ENCODE measurements around the gene TRMT11.
"Not testable (repeated sequence)": the region's sequence is repeated elsewhere in the genome, so short reads cannot be mapped to it uniquely, and the experiment has no call there.

Gene TRMT11

GRCh38 chr6:125988280-125988679, 1.9 kb downstream of the TRMT11 start:
- in situ Hi-C loops (cut with MboI; ENCODE audit: low sequenced_read_pairs) = no loop called here

DNA sequence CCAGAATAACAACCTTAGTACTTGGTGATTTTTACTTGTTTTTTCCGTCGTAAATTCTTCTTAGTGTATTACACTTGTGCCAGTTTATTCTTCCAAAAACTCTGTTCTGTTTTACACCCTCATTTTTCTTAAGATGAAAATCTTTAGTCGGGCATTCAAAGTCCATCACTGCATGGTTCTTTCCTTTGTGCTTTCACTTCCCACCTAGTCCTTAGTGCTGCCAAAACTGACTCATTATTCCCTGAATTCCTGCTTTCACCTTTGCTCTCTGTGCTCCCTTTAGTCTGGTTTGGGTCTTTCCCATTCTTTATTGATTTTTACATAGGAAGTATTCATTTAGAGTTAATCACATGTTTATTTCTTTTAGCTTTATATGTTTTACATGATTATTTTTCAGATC, 3.3 kb downstream of the TRMT11 start:
- in situ Hi-C loops (cut with MboI; ENCODE audit: low sequenced_read_pairs) = no loop called here

GRCh38 chr6:125991653-125992052, 5.3 kb downstream of the TRMT11 start:
- in situ Hi-C loops (cut with MboI; ENCODE audit: low sequenced_read_pairs) = no loop called here

- in situ Hi-C loops (cut with MboI; ENCODE audit: low sequenced_read_pairs) = no loop called here
Observed at GRCh38 chr6:125994670-125995488, 8.5 kb downstream of the TRMT11 start.

- in situ Hi-C loops (cut with MboI; ENCODE audit: low sequenced_read_pairs) = no loop called here
Observed at GRCh38 chr6:125995972-125996580, 9.7 kb downstream of the TRMT11 start.

DNA sequence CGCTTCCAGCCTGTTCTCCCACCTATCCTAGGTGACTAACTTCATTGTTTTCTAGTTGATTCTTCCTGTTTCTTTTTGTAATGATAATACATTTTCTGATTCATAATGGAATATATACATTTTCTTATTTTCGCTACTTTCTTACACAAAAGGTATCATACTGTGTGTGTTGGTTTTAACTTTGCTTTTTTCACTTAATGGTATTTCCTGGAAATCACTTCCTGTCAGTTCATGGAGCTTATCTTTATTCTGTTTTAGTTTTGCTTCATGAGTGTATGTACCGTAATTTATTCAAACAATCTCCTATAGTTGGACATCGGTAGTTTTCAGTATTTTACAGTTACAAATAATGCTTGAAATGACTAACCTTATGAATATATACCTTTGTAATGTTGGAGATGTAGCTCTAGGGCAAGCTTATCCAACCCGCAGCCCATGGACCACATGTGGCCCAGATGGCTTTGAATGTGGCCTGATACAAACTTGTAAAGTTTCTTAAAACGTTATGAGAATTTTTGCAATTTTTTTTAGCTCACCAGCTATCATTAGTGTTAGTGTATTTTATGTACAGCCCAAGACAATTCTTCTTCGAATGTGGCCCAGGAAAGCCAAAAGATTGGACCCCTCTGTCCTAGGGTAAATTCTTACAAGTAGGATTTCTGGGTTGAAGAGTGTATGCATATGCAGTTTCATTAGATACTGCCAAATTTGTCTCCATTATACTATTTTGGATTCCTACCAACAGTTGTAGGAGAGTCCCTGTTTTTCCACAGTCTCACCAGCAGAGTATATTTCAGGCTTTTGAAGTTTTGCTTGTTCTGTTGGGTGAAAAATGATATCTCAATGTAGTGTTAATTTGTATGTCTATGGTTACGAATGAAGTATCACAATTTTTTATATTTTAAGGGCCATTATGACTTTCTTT, 16.7 kb downstream of the TRMT11 start:
- in situ Hi-C loops (cut with MboI; ENCODE audit: low sequenced_read_pairs) = no loop called here

- in situ Hi-C loops (cut with MboI; ENCODE audit: low sequenced_read_pairs) = no loop called here
Observed at GRCh38 chr6:126007800-126008199, 21.5 kb downstream of the TRMT11 start.

GRCh38 chr6:126010040-126010439, 23.7 kb downstream of the TRMT11 start:
- in situ Hi-C loops (cut with MboI; ENCODE audit: low sequenced_read_pairs) = no loop called here

DNA sequence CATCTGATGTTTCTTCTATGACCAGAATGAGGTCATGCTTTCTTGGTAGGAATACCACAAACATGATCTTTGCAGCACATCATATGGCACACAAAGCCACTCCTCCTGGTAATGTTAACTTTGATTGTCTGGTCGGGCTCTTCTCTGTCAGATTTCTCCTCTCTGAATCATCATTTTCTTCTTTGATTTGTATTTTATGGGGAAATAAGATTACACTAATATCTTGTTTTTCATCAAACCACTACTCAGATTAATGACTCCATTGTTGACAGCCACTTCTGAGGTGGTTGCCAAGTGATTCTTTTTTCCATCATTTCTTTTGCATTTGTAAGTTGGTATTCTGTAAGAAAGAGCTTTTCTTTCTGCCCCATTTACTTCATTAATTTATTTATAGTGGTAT, 29.5 kb downstream of the TRMT11 start:
- in situ Hi-C loops (cut with MboI; ENCODE audit: low sequenced_read_pairs) = no loop called here

DNA sequence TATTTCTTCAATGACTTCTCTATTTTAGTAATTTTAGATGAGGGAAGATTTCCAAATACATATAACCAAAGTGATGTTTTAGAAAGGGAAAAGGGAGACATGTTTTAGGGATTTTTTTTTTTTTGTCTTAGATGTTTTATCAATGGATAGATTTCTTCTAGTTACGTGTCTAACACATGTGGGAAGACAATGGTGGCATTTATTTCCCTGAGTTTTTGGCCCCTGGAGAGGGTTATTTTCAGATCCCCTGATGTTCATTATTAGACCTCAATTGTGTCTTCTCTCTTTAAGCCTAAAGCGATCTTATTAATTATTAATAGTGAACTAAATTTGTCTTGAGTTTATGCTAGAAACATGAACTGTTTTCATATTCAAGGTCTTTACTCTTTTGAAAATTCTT, 30.3 kb downstream of the TRMT11 start:
- in situ Hi-C loops (cut with MboI; ENCODE audit: low sequenced_read_pairs) = no loop called here

DNA sequence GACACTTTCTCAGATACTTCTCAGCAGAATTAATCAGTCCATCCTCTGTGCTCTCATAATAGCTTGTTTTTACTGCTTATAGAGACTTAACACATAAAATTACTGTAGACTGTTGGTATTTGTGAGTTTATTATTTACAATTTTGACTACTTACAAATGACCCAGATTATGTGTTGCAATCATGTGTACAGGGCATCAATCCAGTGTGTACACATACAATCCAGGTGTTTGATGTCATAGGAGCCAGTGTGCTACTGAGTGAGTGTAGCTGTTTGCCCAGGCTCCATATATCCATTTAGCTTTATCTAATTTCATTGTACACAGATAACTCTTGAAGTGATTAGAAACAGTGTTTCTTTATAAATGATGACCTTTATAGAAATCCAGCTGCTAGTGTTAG, 31.3 kb downstream of the TRMT11 start:
- in situ Hi-C loops (cut with MboI; ENCODE audit: low sequenced_read_pairs) = no loop called here

DNA sequence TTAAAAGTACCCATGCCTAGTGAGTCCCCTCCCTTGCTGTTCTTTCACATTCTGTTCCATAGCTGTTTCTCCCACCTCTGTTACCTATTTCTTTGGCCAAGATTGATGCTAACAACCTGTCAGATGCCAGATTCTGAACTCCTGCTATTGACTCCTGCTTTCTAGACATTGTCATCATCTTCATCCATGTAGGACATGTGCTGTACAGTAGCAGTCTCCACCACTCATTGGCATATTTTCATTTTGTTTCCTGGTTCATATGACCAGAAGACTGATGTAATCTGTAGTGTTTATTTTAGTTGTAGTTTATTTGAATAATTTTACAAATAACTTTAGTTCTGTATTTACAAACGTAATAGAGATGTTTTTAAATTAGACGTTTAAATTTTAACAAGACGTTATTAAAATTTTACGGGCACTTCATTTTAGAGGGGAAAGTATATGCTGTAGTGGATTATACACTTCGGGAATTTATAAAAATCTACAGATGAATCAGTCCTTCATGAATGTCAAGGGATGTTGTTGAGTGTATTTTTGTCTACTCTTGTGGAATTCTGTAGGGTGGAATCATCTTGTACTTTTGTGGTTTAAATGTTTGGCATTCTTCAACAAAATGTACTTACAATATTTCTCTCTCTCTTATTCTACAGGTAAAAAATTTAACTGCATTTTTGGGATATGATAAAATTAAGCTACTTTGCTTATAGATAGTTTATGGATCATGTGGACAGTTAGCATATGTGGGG, 34.1 kb downstream of the TRMT11 start:
- in situ Hi-C loops (cut with MboI; ENCODE audit: low sequenced_read_pairs) = no loop called here

- in situ Hi-C loops (cut with MboI; ENCODE audit: low sequenced_read_pairs) = not testable (repeated sequence)
Observed at GRCh38 chr6:126023474-126023873, 37.1 kb downstream of the TRMT11 start.

GRCh38 chr6:126026001-126026400, 39.7 kb downstream of the TRMT11 start:
- in situ Hi-C loops (cut with MboI; ENCODE audit: low sequenced_read_pairs) = no loop called here

- in situ Hi-C loops (cut with MboI; ENCODE audit: low sequenced_read_pairs) = no loop called here
Observed at GRCh38 chr6:126027601-126028000, 41.3 kb downstream of the TRMT11 start.

- in situ Hi-C loops (cut with MboI; ENCODE audit: low sequenced_read_pairs) = no loop called here
Observed at GRCh38 chr6:126030045-126030444, 43.7 kb downstream of the TRMT11 start.

- in situ Hi-C loops (cut with MboI; ENCODE audit: low sequenced_read_pairs) = no loop called here
Observed at GRCh38 chr6:126033696-126034095, 47.4 kb downstream of the TRMT11 start.

- in situ Hi-C loops (cut with MboI; ENCODE audit: low sequenced_read_pairs) = no loop called here
Observed at GRCh38 chr6:126034656-126035055, 48.3 kb downstream of the TRMT11 start.

DNA sequence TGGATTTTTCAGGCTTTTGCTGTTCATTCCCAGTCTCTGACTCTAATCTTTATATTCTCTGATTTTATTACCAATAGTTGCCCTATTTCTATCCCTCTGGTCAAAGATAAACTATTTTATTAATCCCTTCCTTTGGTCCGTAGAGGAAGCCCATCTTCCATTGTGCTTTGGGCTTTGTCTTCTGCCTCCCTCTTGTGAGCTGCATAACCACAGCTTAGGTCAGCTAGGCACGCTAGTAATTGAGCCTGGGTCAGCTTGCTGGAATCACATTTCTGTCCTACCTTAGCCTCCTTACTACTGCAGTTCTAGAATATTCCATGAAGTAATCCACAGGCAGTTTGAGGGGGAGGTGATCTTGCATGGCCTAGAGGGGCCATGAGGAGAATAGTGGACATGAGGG, 49.4 kb downstream of the TRMT11 start:
- in situ Hi-C loops (cut with MboI; ENCODE audit: low sequenced_read_pairs) = no loop called here

- in situ Hi-C loops (cut with MboI; ENCODE audit: low sequenced_read_pairs) = no loop called here
Observed at GRCh38 chr6:126038234-126038633, 51.9 kb downstream of the TRMT11 start.

- in situ Hi-C loops (cut with MboI; ENCODE audit: low sequenced_read_pairs) = no loop called here
Observed at GRCh38 chr6:126039284-126039683, 52.9 kb downstream of the TRMT11 start.
